ENCODE results near the gene GNAS-AS1. TPM values are rescaled to one million over a fixed set of nuclear protein-coding genes. Genes with fewer than 3 reads are reported as not detected.
"Not testable (repeated sequence)": the region's sequence is repeated elsewhere in the genome, so short reads cannot be mapped to it uniquely, and the experiment has no call there.

Gene GNAS-AS1
- total RNA-seq, 1 experiment from 2014 or later, result 1.0 TPM

DNA sequence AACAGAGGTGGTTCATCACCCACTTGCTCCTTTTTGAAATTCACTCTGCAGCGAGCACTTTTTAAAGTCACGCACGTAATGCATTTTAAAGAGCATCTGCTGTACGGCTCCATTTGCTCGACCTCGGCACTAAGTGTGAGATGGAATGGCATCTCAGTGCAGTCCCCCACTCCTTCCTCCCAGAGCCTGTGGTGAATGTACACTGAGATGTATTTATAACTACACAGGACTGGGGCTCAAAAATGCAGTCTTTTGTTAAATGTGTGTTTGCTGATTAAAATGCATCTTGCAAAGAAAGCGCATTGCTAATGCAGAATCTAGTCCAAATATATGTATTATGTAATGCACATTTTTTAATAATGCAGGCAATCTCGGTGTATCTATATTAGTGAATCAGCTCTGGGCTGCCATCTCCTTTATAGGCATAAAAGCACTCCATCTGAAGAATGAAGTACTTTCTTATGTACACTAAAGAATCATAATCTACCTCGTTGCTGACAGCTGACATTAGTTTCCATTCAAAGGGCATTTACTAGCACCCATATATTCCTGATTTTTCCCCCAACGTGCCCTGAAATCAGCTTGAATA lies 14.0 kb downstream of the GNAS-AS1 start:
- no peak for DNase-seq (ENCODE audit: low read depth)

- no peak for DNase-seq (ENCODE audit: low read depth)
Measured at GRCh38 chr20:58835231-58835630, 15.5 kb downstream of the GNAS-AS1 start.

GRCh38 chr20:58833921-58834320 lies 16.8 kb downstream of the GNAS-AS1 start:
- peak; percentile 38 for DNase-seq (ENCODE audit: low read depth)

DNA sequence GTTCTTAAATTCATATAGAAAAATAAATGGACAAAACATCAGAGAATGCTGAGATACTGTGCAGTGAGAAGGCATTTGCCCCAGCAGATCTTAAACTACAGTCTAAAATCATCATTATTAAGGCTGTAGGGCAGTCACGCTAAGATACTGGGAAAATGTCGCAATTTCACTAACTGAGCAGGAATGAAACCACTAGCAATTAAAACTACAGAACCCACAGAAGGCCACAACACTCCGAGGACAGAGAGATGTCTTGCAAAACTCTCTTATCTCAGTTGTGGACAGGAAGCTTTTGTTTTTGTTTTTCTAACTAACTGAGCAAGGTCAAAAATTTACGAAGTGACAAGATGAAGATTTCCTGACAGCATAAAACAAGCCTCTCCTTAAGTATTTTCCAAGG lies 18.2 kb downstream of the GNAS-AS1 start:
- DNase-seq (ENCODE audit: low read depth), result peak; percentile 55

GRCh38 chr20:58829531-58829941 lies 21.2 kb downstream of the GNAS-AS1 start:
- DNase-seq (ENCODE audit: low read depth), result peak; percentile 32

DNA sequence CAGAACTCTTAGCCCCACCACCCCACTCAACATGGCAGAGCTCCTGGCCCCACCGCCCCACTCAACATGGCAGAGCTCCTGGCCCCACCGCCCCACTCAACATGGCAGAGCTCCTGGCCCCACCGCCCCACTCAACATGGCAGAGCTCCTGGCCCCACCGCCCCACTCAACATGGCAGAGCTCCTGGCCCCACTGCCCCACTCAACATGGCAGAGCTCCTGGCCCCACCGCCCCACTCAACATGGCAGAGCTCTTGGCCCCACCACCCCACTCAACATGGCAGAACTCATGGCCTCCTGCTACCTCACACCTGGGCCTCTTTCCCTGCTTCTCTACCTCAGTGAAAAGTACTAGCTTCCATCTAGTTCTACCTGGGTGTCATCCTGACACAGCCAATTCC lies 21.9 kb downstream of the GNAS-AS1 start:
- not testable (repeated sequence) for DNase-seq (ENCODE audit: low read depth)

- no peak for DNase-seq (ENCODE audit: low read depth)
Measured at GRCh38 chr20:58828136-58828535, 22.6 kb downstream of the GNAS-AS1 start.

DNA sequence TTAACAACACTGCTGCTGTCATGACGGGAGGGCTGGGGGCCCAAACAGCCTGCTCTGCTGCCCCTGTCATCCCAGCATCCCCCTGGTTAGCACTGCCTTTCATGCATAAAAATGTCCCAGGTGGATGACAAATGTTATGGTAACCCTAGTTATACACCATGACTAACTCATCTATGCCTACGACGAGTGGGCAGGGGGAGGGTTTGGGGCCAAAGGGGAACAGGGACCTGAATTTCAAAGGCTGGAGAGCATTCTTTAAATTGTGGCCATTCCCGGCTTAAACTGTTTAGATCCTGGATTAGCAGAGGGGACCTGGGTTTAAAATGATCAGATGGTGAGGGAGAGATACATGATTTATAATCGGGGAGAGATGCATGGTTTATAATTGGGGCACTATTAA lies 24.4 kb downstream of the GNAS-AS1 start:
- no peak for DNase-seq (ENCODE audit: low read depth)

GRCh38 chr20:58825450-58825849 lies 25.3 kb downstream of the GNAS-AS1 start:
- no peak for DNase-seq (ENCODE audit: low read depth)

GRCh38 chr20:58824843-58825242 lies 25.9 kb downstream of the GNAS-AS1 start:
- no peak for DNase-seq (ENCODE audit: low read depth)

GRCh38 chr20:58822748-58823730 lies 27.7 kb downstream of the GNAS-AS1 start:
- no peak for DNase-seq (ENCODE audit: low read depth)

DNA sequence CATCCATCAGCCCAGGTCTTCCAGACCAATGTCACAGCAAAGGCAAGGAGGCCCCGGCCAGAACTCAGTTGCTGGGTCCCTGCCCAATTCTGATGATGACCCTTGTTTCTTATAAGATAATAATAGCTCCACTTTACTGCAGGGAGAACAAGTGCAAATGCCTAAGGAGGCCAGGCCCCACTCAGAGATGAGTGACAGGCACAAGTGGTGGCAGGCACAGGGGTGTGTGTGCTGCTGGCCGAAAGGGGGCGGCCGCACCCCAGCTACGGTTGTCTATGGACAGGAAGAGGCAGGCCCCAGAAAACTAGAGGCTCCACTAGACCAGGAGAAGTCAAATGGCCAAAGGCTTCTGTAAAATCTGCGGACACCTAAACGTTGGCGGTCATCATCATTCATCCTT lies 28.6 kb downstream of the GNAS-AS1 start:
- DNase-seq (ENCODE audit: low read depth), result no peak

- DNase-seq (ENCODE audit: low read depth), result not testable (repeated sequence)
Measured at GRCh38 chr20:58820515-58820914, 30.2 kb downstream of the GNAS-AS1 start.

DNA sequence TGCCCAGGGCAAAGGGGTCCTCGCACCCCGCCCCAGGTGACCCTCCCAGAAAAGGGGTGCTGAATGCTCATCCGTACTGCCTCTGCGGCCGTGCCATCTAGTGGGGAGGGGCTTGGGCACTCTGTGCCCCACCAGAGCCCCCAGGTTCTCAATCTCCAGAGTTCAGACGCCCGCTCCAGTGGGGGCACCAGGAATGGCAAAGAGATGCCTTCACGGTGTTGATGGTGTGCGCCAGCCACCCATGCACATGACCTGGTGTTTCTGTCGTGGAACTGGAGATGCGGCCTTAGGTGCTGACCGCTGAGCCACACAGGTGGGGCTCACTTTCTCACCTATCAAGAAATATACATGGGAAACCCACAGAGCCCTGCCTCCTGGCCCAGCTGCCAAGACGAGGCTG lies 30.8 kb downstream of the GNAS-AS1 start:
- DNase-seq (ENCODE audit: low read depth), result no peak

GRCh38 chr20:58818586-58819285 lies 32.0 kb downstream of the GNAS-AS1 start:
- peak; percentile 97 for DNase-seq (ENCODE audit: low read depth)

GRCh38 chr20:58817748-58818147 lies 33.0 kb downstream of the GNAS-AS1 start:
- DNase-seq (ENCODE audit: low read depth), result no peak

GRCh38 chr20:58816957-58817651 lies 33.6 kb downstream of the GNAS-AS1 start:
- DNase-seq (ENCODE audit: low read depth), result no peak

GRCh38 chr20:58816051-58816450 lies 34.7 kb downstream of the GNAS-AS1 start:
- DNase-seq (ENCODE audit: low read depth), result no peak

GRCh38 chr20:58815448-58815847 lies 35.3 kb downstream of the GNAS-AS1 start:
- no peak for DNase-seq (ENCODE audit: low read depth)

- DNase-seq (ENCODE audit: low read depth), result no peak
Measured at GRCh38 chr20:58813369-58813768, 37.3 kb downstream of the GNAS-AS1 start.

- no peak for DNase-seq (ENCODE audit: low read depth)
Measured at GRCh38 chr20:58811334-58811733, 39.4 kb downstream of the GNAS-AS1 start.

DNA sequence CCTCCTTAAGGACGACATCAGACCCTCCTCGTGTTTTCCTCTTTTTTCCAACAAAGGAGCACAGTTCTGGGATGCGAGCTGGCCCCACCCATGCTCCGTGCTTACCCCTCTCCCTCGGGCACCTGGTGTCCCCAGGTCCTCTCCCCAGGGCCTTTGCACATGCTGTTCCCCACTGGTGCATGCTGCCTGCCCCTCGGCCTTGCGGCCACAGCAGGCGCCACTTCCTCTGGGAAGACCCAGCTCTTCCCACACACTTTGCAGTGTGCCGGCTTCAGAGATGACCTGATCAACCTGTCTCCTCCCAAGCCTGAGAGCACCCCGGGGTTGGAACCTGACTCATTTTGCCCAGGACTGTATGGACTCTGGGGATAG lies 39.8 kb downstream of the GNAS-AS1 start:
- DNase-seq (ENCODE audit: low read depth), result no peak
